ENCODE results near the gene SELENOP.
"Not testable (repeated sequence)": the region's sequence is repeated elsewhere in the genome, so short reads cannot be mapped to it uniquely, and the experiment has no call there.

Gene SELENOP

GRCh38 chr5:42811591-42812446, at the start of gene SELENOP:
Gene SELENOP, minus strand, starts transcription at chr5:42811892. Its CDS starts 3,539 bp downstream, at chr5:42808353.
- DNase-seq (ENCODE audit: low read depth in 1 of 2, low spot score in 1 of 2), result no peak

GRCh38 chr5:42858687-42859086, 47.0 kb upstream of the SELENOP start:
- no peak for DNase-seq (ENCODE audit: low read depth in 1 of 2, low spot score in 1 of 2)

- DNase-seq (ENCODE audit: low read depth in 1 of 2, low spot score in 1 of 2), result no peak
These were observed 46.4 kb upstream of the SELENOP start for GRCh38 chr5:42858031-42858643.

DNA sequence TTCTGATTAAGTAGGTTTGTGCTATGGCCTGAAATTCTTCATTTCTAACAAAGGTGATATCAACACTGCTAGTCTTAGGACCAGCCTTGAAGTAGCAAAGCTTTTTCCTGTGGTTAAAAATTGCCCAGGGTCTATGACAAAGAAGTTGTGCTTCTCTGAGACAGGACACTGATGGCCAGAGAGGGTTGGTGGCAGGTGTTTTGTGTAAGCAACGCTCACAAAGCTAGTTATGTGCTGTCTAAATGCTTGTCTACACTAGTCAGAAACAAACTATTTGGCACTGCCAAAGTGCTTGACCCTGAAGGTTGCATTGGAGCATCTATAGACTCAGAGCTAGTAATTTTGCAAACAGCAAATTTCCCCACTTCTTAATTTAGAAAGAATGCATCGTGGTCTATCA, 44.1 kb upstream of the SELENOP start:
- no peak for DNase-seq (ENCODE audit: low read depth in 1 of 2, low spot score in 1 of 2)

DNA sequence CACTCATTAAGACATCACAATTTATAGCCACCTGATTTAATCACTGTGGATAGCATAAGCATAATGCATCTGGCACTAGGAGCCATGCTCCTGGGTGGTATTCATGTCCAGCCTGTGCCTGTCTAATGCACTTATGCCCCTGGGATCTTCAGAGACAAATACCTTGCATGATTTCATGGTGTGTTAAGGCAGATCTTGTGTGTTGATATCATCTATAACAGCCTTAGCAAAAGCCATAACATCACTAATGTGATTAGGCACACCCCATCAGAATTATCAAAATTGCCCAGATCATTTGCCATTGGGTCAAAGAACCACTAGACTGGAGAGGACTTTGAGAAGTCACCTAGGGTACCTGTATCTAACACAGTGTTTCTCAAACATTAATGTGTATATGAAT, 43.7 kb upstream of the SELENOP start:
- no peak for DNase-seq (ENCODE audit: low read depth in 1 of 2, low spot score in 1 of 2)

- no peak for DNase-seq (ENCODE audit: low read depth in 1 of 2, low spot score in 1 of 2)
These were observed 43.1 kb upstream of the SELENOP start for GRCh38 chr5:42854795-42855194.

DNA sequence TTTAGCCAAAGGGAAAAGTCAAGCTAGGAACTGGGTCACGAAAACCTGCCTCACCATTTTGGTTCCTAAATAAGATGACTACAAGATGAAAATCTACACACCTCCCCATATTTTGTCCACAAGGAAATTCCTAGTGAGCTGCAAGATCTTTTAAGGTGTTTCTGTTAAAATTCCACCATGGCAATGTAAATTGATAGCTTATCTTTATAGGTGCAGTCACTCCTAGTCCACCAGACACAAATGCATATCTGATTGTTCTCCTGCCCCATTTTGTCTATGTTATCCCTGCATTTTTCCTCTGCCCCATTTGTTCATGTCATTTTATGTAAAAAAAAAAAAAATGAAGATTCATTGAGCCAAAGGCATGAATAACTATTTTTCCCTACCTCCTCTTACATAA, 41.1 kb upstream of the SELENOP start:
- DNase-seq (ENCODE audit: low read depth in 1 of 2, low spot score in 1 of 2), result no peak

DNA sequence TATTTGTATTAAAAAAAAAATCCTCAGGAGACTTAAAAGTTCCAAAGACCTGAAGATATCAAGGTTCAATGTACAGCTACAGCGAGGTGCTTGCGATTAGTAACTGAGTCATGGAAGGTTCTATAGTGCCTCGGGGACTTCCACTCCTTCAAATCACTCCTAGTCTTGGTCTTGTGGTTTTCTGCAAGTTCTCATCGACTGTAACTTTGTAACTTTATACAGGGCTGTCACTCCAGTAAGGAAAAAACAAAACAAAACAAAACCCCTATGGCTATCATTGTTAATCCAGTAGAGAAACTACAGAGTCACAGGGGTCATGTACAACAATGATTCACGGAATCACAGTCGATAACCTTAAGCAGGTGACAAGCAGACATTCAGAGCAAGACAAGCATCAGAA, 39.8 kb upstream of the SELENOP start:
- no peak for DNase-seq (ENCODE audit: low read depth in 1 of 2, low spot score in 1 of 2)

DNA sequence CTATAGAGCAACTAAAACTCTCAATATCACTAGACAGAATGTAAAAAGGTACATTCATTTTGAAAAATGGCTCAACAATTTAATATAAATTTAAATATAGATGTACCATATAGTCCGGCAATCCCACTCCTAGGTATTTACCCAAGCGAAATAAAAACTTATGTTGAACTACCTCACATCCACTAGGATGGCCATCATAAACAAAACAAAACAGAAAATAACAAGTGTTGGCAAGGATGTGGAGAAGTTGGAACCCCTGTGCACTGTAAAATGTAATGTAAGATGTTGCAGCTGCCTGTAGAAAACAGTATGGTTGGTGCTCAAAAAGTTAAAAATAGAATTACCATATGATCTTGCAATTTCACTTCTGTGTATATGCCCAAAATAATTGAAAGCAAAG, 36.9 kb upstream of the SELENOP start:
- DNase-seq (ENCODE audit: low read depth in 1 of 2, low spot score in 1 of 2), result no peak

GRCh38 chr5:42844408-42844807, 32.7 kb upstream of the SELENOP start:
- DNase-seq (ENCODE audit: low read depth in 1 of 2, low spot score in 1 of 2), result not testable (repeated sequence)

- DNase-seq (ENCODE audit: low read depth in 1 of 2, low spot score in 1 of 2), result no peak
These were observed 32.1 kb upstream of the SELENOP start for GRCh38 chr5:42843675-42844292.

- no peak for DNase-seq (ENCODE audit: low read depth in 1 of 2, low spot score in 1 of 2)
These were observed 31.4 kb upstream of the SELENOP start for GRCh38 chr5:42842921-42843641.

DNA sequence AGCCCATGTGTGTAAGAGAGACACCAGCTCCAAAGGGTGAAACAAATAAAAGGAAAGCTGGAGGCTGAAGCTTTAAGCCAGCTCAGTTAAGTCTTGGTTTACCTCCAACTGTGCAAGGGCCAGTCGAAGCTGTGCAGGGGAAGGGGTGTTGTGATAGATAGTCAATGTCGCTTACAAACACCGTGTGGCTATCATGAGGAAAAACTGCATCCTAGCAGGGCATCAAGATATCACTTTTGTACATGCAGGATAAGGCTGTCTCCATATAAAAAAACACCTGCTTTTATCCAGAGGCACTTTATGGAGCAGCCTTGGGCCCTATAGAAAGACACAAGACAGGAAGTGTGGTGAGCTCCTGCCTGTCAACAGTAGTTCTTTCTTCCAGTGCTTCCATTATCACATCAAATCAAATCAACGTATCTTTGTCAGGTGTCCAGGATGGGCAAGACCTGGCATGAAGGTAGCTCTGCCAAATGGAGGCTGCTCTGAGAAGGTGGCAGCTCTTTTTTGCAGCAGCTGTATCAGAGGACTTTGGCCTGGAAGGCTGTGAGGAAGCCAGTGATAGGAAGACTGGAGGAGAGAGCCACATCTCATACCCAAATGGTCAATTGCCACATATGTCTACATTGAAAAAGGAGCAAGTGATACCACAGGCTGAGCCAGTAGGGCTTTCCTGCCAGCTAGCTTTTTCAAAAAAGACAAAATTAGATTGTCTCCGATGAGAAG, 29.3 kb upstream of the SELENOP start:
- no peak for DNase-seq (ENCODE audit: low read depth in 1 of 2, low spot score in 1 of 2)

GRCh38 chr5:42840269-42840668, 28.6 kb upstream of the SELENOP start:
- no peak for DNase-seq (ENCODE audit: low read depth in 1 of 2, low spot score in 1 of 2)

DNA sequence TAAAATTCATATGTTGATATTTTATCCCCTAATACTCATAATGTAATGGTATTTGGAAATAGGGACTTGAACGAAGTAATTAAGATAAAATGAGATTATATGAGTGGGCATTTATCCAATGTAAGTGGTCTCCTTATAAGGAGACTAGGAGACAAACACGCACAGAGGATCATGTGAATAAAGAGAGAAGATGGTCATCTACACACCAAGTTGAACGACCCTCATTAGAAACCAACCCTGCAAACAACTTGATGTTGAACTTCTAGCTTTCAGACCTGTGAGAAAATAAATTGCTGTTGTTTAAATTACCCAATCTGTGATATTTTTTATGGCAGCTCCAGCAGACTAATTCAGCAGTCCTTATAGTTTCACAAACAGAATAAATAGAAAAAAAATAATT, 27.5 kb upstream of the SELENOP start:
- no peak for DNase-seq (ENCODE audit: low read depth in 1 of 2, low spot score in 1 of 2)

DNA sequence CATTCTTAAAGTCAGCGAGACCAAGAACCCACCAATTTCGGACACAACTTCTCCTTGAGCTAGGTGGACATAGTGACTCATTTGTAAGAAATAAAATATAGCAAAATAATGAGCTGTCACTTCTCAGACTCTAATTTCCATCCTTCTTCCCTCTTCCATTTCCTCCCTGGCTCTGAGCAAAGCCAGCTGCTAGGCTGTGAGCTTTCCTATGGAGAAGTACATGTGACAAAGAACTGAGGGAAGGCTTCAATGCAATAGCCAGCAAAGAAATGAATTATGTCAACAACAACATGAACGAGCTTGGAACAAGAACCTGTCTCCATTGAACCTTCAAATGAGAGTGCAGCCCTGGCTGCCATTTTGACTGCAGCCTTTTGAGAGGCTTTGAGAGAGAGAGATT, 25.9 kb upstream of the SELENOP start:
- DNase-seq (ENCODE audit: low read depth in 1 of 2, low spot score in 1 of 2), result no peak

GRCh38 chr5:42836070-42836769, 24.5 kb upstream of the SELENOP start:
- DNase-seq (ENCODE audit: low read depth in 1 of 2, low spot score in 1 of 2), result no peak

GRCh38 chr5:42832060-42832459, 20.4 kb upstream of the SELENOP start:
- no peak for DNase-seq (ENCODE audit: low read depth in 1 of 2, low spot score in 1 of 2)

- DNase-seq (ENCODE audit: low read depth in 1 of 2, low spot score in 1 of 2), result no peak
These were observed 19.2 kb upstream of the SELENOP start for GRCh38 chr5:42830924-42831323.

- DNase-seq (ENCODE audit: low read depth in 1 of 2, low spot score in 1 of 2), result no peak
These were observed 17.0 kb upstream of the SELENOP start for GRCh38 chr5:42828671-42829070.

Measured in activated T-helper 1 cell treated with anti-CD3 and anti-CD28 coated beads, Interleukin-2, amount 50 U/mL, for 16 hours (primary cell).